ENCODE measurements around the gene SMAGP.
"Not testable (repeated sequence)": the region's sequence is repeated elsewhere in the genome, so short reads cannot be mapped to it uniquely, and the experiment has no call there.

Gene SMAGP, protein sequence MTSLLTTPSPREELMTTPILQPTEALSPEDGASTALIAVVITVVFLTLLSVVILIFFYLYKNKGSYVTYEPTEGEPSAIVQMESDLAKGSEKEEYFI

GRCh38 chr12:51270067-51270950 lies at the start of gene SMAGP:
SMAGP (minus strand) TSS chr12:51270415; CDS start chr12:51269278, 1,137 bp downstream.
- H3K27ac ChIP-seq: peak within 1 kb of the TSS; percentile 96
- DNase-seq (ENCODE audit: low read depth, low spot score): no peak

- no peak overlapping the region for H3K27ac ChIP-seq
- DNase-seq (ENCODE audit: low read depth, low spot score): no peak
Measured at GRCh38 chr12:51318846-51319599, 48.8 kb upstream of the SMAGP start.

DNA sequence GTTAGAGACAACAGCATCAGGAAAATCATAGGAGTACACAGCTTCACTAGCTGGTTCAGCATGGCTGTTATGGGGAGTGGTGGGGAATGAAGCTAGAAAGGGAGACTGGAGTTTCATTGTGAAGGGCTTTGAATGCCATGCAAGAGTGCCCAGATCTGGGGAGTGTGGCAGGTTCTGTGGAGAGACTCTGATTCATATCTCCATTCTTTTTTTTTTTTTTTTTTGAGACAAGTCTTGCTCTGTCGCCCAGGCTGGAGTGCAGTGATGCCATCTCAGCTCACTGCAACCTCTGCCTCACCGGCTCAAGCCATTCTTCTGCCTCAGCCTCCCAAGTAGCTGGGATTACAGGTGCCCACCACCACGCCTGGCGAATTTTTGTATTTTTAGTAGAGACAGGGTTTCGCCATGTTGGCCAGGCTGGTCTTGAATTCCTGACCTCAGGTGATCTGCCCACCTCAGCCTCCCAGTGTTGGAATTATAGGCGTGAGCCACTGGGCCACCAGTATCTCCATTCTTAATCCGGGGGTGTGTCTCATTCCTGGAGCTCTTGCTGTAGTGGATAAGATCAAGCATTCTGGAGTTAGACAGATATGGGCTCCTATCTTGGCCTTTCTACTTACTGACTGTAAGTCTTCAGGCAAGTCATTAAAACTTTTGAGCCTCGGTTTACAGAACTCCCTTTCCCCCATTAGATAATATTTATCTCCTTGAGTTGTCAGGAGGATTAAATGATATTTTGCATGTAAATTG lies 48.0 kb upstream of the SMAGP start:
- DNase-seq (ENCODE audit: low read depth, low spot score); H3K27ac ChIP-seq: not testable (repeated sequence)

DNA sequence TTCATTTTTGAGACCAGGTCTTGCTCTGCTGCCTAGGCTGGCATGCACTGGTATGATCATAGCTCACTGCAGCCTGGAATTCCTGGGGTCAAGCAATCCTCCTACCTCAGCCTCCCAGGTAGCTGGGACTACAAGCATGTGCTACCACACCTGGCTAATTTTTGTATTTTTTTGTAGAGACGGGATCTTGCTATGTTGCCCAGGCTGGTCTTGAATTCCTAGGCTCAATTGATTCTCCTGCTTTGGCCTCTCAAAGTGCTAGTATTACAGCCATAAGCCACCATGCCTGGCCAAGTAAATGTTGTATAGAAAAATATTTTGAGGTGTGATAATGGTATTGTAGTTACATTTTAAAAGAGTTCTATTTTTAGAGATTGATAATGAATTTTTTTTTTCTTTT lies 41.2 kb upstream of the SMAGP start:
- DNase-seq (ENCODE audit: low read depth, low spot score): no peak
- H3K27ac ChIP-seq: no peak overlapping the region

- peak; percentile 73 for DNase-seq (ENCODE audit: low read depth, low spot score)
- H3K27ac ChIP-seq: peak overlapping the region; percentile 81
Measured at GRCh38 chr12:51307655-51308593, 37.7 kb upstream of the SMAGP start.

DNA sequence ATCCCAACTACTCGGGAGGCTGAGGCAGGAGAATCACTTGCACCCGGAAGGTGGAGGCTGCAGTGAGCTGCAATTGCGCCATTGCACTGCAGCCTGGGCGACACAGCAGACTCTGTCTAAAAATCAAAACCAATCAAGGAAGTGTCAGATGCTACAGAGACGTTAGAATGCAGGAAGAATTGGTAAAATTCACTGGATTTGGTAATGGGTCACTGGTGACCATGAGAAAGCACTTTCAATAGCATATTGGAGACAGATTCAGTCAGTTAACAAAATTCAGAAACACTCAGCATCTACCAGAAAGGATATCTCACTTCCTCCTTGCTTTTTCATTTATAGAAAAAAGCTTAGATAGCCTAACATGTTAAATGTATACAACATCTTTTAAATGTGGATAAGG lies 36.3 kb upstream of the SMAGP start:
- H3K27ac ChIP-seq: no peak overlapping the region
- no peak for DNase-seq (ENCODE audit: low read depth, low spot score)

- not testable (repeated sequence) for DNase-seq (ENCODE audit: low read depth, low spot score); H3K27ac ChIP-seq
Measured at GRCh38 chr12:51300768-51301167, 30.6 kb upstream of the SMAGP start.

DNA sequence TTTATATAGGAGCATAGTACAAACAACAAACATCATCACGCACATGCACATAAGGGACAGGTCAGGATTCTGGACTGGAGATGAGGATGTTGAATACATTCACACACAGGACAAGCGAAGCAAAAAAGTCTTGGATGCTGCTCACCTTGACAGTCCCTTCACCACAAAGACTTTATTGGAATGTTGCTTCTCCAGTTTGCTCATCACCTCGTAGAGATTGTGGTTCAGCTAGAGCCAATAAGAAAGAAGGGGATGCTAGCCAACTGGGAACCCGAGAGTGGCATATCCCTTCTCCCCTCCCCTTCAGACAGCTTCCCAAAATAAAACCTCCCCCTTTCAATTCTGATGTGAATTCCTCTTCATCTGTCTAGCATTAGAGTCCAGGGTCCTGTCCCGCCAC lies 25.4 kb upstream of the SMAGP start:
- no peak overlapping the region for H3K27ac ChIP-seq
- DNase-seq (ENCODE audit: low read depth, low spot score): peak; percentile 40

GRCh38 chr12:51294097-51294496 lies 23.9 kb upstream of the SMAGP start:
- not testable (repeated sequence) for DNase-seq (ENCODE audit: low read depth, low spot score); H3K27ac ChIP-seq

DNA sequence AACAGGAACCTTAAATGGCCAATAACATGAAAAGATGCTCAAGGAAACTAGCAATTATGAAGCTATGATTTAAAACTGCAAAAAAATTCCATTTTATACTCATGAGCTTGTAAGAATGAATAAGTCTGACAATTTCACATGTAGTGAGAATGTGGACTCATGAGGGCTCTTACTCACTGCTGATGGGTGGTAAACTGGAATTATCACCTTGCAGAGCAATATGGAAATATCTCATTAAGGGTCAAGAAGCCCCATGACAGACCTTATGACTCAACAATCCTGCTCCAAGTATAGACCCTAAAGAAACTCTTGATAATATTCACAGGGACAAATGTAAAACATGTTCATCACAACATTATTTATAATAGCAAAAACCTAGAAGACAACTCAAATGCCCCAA lies 23.5 kb upstream of the SMAGP start:
- DNase-seq (ENCODE audit: low read depth, low spot score): no peak
- H3K27ac ChIP-seq: no peak overlapping the region

DNA sequence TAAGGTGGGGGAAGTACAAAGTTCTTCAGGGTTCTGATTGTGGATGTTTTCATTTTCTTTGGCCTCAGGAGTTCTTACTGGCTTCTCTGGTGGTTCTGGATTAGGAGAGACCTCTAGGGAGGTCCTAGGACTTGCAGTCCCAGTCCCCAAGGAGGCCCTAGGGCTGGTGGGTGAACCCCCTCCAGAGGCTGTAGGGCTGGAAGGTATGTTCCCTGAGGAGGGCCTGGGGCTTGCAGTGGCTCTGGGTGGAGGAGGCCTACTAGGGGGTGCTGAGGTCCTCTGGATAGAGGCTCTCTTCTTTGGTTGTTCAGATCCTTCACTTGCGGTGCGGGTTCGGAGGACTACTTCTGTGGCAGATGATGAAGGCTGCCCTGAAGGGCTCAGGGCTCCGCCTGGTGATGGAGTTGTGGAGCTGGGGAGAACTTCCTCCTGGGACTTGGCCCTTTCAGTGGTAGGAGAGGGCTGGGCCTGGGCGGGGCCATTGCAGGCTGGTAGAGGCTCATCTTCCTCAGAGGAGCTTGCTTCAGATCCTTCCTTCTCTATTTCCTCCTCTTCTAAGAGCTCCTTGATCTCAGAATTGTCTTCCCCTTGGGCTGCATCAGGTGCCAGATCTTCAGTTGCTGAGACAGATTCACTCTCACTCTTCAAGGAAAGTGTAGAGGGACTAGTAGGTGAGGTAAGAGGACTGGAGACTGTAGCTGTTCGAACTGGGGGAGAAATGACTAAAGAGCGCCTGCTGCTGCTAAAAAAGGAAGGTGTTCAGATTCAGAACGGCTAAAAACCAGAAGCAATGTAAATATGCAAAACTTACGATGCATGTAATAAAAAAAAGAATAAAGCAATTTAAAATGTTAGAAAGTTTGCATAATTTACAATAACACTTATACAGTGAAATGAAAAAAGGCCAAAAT lies 21.6 kb upstream of the SMAGP start:
- DNase-seq (ENCODE audit: low read depth, low spot score): not testable (repeated sequence)

GRCh38 chr12:51285843-51286242 lies 15.6 kb upstream of the SMAGP start:
- no peak for DNase-seq (ENCODE audit: low read depth, low spot score)
- no peak overlapping the region for H3K27ac ChIP-seq

More for the DNA sequence above, 21.6 kb upstream of the SMAGP start:
- not testable (repeated sequence) for H3K27ac ChIP-seq

DNA sequence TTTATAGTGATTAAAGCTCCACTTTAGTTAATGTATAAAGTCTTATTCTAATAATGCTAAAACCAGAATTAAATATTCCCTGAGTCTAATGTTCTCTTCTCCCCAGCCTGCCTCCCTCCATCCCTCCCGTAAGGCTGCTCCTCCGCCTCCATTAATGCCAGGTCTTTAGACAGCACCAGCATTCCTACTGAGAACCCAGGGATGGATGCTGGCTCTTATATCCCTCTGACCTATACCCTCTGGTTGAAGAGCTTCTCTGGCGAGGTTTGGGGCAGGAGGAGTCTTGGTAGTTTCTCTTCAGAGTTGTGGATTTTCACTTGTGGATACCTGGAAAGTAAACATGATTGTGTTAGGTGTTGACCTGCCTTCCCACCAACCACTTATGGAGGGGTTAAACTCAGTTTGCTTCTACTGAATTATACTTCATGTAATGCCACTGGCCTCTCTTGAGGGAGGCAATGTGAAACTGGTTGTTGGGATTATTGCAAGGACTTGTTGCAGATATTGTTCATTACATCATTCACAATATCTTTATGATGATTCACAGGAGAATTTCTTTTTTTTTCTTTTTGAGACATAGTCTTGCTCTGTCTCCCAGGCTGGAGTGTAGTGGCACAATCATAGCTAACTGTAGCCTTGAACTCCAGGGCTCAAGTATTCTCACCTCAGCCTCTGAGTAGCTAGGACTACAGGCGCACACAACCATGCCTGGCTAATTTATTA lies 11.1 kb upstream of the SMAGP start:
- DNase-seq (ENCODE audit: low read depth, low spot score): peak; percentile 20
- H3K27ac ChIP-seq: peak overlapping the region; percentile 80

DNA sequence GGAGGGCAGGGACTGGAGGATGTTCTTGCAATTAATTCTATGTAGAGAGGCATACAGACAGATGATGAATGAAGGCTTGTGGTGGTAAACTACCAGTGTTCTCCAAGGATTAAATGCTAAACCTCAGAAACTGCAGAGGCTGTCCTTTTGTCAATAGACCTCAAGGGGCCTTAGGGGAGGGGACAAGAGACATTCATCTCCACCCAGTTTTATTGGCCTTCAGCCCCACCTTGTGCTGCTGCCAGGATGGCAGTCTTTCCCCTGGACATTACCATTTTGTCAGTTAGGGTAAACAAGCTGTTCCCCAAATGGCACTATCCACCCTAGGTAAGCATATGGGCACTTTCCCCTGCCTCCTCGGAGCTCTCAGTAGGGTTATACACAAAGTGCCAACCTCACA lies 4.9 kb upstream of the SMAGP start:
- no peak for DNase-seq (ENCODE audit: low read depth, low spot score)
- no peak overlapping the region for H3K27ac ChIP-seq

GRCh38 chr12:51272810-51273209 lies 2.6 kb upstream of the SMAGP start:
- not testable (repeated sequence) for DNase-seq (ENCODE audit: low read depth, low spot score); H3K27ac ChIP-seq

- H3K27ac ChIP-seq: peak overlapping the region; percentile 96
- peak; percentile 76 for DNase-seq (ENCODE audit: low read depth, low spot score)
Measured at GRCh38 chr12:51270951-51271518, 820 bp upstream of the SMAGP start.

Measured in epithelial cell of prostate (primary cell).